ENCODE measurements around the gene C3orf52.

GRCh38 chr3:112074006-112074405 lies 12.2 kb upstream of the C3orf52 start:
- TF ChIP-seq CTCF (conservative IDR thresholded peaks at IDR 0.05 in 1 of 2, IDR thresholded peaks at IDR 0.05 in 1 of 2; ENCODE audit: low read depth in 1 of 2, low read length in 2 of 2) = no peak
- TF ChIP-seq EZH2 (IDR thresholded peaks at IDR 0.05; ENCODE audit: low read length, missing control alignments) = no peak

All from fibroblast of lung (primary cell).